Gastroesophageal sphincter (tissue), 3 donors: ENCODE measurements around the gene PPP1R11.

ENCODE experiments used
- CTCF ChIP-seq, 4 experiments: fragments of 200-600 bp in 2 of 4; fragments of 450-650 bp in 2 of 4; sonication (generic) in 1 of 4; IDR thresholded peaks; one replicate each; pipeline ENCODE4 v1.5.1; 2017 to 2019; ENCODE audit warnings: antibody characterized with exemption in 4 of 4, mild to moderate bottlenecking in 2 of 4, moderate library complexity in 2 of 4
- POLR2AphosphoS5 ChIP-seq: sonication (generic); formaldehyde crosslinking; IDR thresholded peaks from one replicate; pipeline ENCODE4 v1.6.1; 2017; ENCODE audit warnings: antibody characterized with exemption

DNA sequence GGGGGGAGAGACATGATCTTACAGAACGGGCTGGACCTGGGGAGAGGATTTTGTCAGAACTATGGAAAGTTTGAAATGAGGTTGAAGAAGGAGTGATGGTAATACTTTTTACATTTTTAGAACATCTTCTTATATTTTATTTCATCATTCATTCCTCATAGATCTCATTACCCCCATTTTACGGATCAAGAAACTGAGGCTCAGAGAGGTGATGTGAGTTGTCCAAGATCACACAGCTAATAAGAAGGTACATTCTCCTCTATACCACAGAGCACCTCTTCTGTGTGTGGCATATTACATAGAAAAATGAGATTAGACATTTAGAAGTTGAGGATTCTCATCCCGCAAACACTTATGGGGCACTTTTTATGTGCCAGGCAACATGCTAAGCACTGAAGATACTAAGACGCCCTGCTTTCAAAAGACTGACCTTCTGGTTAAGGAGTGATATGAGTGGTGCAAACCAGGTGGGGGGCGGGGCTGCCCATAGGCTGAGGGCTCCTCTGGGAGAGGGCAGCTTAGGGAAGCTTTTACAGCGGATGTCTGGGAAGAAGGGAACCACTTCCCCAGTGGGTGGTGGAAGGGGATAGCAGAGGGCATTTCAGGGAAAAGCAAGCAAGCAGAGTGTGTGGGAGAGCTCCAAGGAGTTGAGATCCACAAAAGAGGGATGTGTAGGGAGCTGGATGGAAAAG, 26.0 kb downstream of the PPP1R11 start:
- TF ChIP-seq CTCF (IDR thresholded peaks at IDR 0.05) (no peak), POLR2AphosphoS5 (no peak)
